ENCODE measurements around the gene HBP1.
"Not testable (repeated sequence)": the region's sequence is repeated elsewhere in the genome, so short reads cannot be mapped to it uniquely, and the experiment has no call there.

Gene HBP1

GRCh38 chr7:107234436-107234835 lies 65.6 kb downstream of the HBP1 start:
- TF ChIP-seq POLR2AphosphoS5 (IDR thresholded peaks at IDR 0.05; ENCODE audit: low read depth, low read length) (no peak), TAF1 (IDR thresholded peaks at IDR 0.05; ENCODE audit: borderline replicate concordance, low read depth, low read length) (no peak), POLR2A (IDR thresholded peaks at IDR 0.05; ENCODE audit: low read depth, low read length) (no peak)
- FAIRE-seq, result no peak
- no peak for DNase-seq (ENCODE audit: insufficient read length)

GRCh38 chr7:107236862-107237261 lies 68.1 kb downstream of the HBP1 start:
- FAIRE-seq (no peak), DNase-seq (ENCODE audit: insufficient read length) (no peak)
- TF ChIP-seq POLR2A (IDR thresholded peaks at IDR 0.05; ENCODE audit: low read depth, low read length) (no peak), POLR2AphosphoS5 (IDR thresholded peaks at IDR 0.05; ENCODE audit: low read depth, low read length) (no peak), TAF1 (IDR thresholded peaks at IDR 0.05; ENCODE audit: borderline replicate concordance, low read depth, low read length) (no peak)

- no peak for FAIRE-seq
- no peak for TF ChIP-seq TAF1 (IDR thresholded peaks at IDR 0.05; ENCODE audit: borderline replicate concordance, low read depth, low read length)
- no peak for DNase-seq (ENCODE audit: insufficient read length)
Measured at GRCh38 chr7:107237451-107237850, 68.6 kb downstream of the HBP1 start.

GRCh38 chr7:107242267-107242666 lies 73.5 kb downstream of the HBP1 start:
- no peak for DNase-seq (ENCODE audit: insufficient read length)
- no peak for FAIRE-seq
- TF ChIP-seq POLR2A (IDR thresholded peaks at IDR 0.05; ENCODE audit: low read depth, low read length) (no peak), TAF1 (IDR thresholded peaks at IDR 0.05; ENCODE audit: borderline replicate concordance, low read depth, low read length) (no peak), POLR2AphosphoS5 (IDR thresholded peaks at IDR 0.05; ENCODE audit: low read depth, low read length) (no peak)

- TF ChIP-seq TAF1 (IDR thresholded peaks at IDR 0.05; ENCODE audit: borderline replicate concordance, low read depth, low read length) (no peak), POLR2AphosphoS5 (IDR thresholded peaks at IDR 0.05; ENCODE audit: low read depth, low read length) (no peak), POLR2A (IDR thresholded peaks at IDR 0.05; ENCODE audit: low read depth, low read length) (no peak)
- no peak for DNase-seq (ENCODE audit: insufficient read length)
- FAIRE-seq, result no peak
Measured at GRCh38 chr7:107244613-107245012, 75.8 kb downstream of the HBP1 start.

- DNase-seq (ENCODE audit: insufficient read length); FAIRE-seq: not testable (repeated sequence)
Measured at GRCh38 chr7:107246836-107247235, 78.0 kb downstream of the HBP1 start.

GRCh38 chr7:107248551-107249316 lies 79.9 kb downstream of the HBP1 start:
- FAIRE-seq (no peak), DNase-seq (ENCODE audit: insufficient read length) (no peak)
- TF ChIP-seq TAF1 (IDR thresholded peaks at IDR 0.05; ENCODE audit: borderline replicate concordance, low read depth, low read length) (no peak), POLR2A (IDR thresholded peaks at IDR 0.05; ENCODE audit: low read depth, low read length) (no peak), POLR2AphosphoS5 (IDR thresholded peaks at IDR 0.05; ENCODE audit: low read depth, low read length) (no peak)

GRCh38 chr7:107251963-107252362 lies 83.2 kb downstream of the HBP1 start:
- FAIRE-seq (no peak), DNase-seq (ENCODE audit: insufficient read length) (no peak)
- TF ChIP-seq POLR2A (IDR thresholded peaks at IDR 0.05; ENCODE audit: low read depth, low read length) (no peak), POLR2AphosphoS5 (IDR thresholded peaks at IDR 0.05; ENCODE audit: low read depth, low read length) (no peak)

Measured in GM12892 (cell line).